Ishikawa (cell line): ENCODE results near the gene KIAA0513.

Experiments used
- CEBPB ChIP-seq: IDR thresholded peaks from 2 replicates; pipeline ENCODE4 v1.6.1; 2012
- CREB1 ChIP-seq: IDR thresholded peaks from 2 replicates; pipeline ENCODE4 v1.6.1; 2012; ENCODE audit warnings: low read depth
- EGR1 ChIP-seq: IDR thresholded peaks from 2 replicates; pipeline ENCODE4 v1.6.1; 2012
- EP300 ChIP-seq: IDR thresholded peaks from 2 replicates; pipeline ENCODE4 v1.6.1; 2012; ENCODE audit warnings: borderline replicate concordance
- FOXM1 ChIP-seq: IDR thresholded peaks from 2 replicates; pipeline ENCODE4 v1.6.1; 2012; ENCODE audit warnings: low read depth, borderline replicate concordance
- NFIC ChIP-seq: IDR thresholded peaks from 2 replicates; pipeline ENCODE4 v1.6.1; 2012
- RAD21 ChIP-seq: IDR thresholded peaks from 2 replicates; pipeline ENCODE4 v1.6.1; 2012; ENCODE audit warnings: low read depth
- REST ChIP-seq: IDR thresholded peaks from 2 replicates; pipeline ENCODE4 v1.6.1; 2012; ENCODE audit warnings: low read depth, mild to moderate bottlenecking
- TAF1 ChIP-seq: IDR thresholded peaks from 2 replicates; pipeline ENCODE4 v1.6.1; 2012; ENCODE audit warnings: low read depth, mild to moderate bottlenecking
- TCF12 ChIP-seq: IDR thresholded peaks from 2 replicates; pipeline ENCODE4 v1.6.1; 2012; ENCODE audit warnings: low read depth
- TEAD4 ChIP-seq: IDR thresholded peaks from 2 replicates; pipeline ENCODE4 v1.6.1; 2012
- YY1 ChIP-seq: IDR thresholded peaks from 2 replicates; pipeline ENCODE4 v1.6.1; 2012; ENCODE audit warnings: low read depth
- ZBTB7A ChIP-seq: IDR thresholded peaks from 2 replicates; pipeline ENCODE4 v1.6.1; 2012; ENCODE audit warnings: low read depth
- TF ChIP-seq, protein P1 (sequence below): IDR thresholded peaks from 2 replicates; pipeline ENCODE4 v1.6.1; 2012
- TF ChIP-seq, protein P2 (sequence below): IDR thresholded peaks from 2 replicates; pipeline ENCODE4 v1.6.1; 2012

Gene KIAA0513

GRCh38 chr16:85004587-85005205, 22.9 kb upstream of the KIAA0513 start:
- TF ChIP-seq, protein P1, sequence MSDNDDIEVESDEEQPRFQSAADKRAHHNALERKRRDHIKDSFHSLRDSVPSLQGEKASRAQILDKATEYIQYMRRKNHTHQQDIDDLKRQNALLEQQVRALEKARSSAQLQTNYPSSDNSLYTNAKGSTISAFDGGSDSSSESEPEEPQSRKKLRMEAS: no peak
- TF ChIP-seq CEBPB (no peak), NFIC (no peak), TEAD4 (no peak), CREB1 (no peak), ZBTB7A (no peak)

DNA sequence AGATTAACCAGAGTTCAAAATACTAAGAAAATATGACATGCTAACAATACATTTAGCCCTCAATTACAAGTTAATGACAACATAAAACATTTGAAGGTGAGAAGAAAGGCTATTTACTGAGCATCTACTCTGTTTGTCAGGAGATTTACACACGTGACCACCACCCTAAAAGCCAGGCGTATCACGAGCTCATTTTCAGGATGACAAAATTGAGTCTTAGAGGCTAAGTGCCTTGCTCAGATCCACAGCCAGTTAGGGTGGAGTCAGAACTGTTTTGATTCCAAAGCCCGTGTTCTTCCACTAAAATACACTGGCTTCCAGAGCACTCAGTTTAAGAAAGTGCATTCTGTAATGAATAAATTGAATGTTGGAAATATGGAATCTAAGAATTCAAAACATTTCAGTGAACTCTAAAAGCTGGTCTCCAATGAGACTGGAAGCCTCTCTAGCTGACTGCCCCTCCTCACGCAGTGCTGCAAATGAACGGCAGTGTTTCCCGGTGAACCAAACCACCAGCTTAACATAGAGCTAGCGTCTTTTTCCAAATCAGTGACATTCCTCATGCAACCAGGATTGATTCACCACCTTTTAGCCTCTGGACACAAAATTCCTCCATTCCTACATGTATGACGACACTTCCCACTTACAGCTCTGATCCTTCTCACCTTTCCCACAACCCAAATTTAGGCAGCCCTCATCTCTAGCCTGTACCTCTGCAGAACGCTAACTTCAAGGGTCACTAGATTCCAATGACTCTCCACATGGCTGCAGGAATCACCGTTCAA, 22.1 kb upstream of the KIAA0513 start:
- TF ChIP-seq REST: no peak
- no peak for TF ChIP-seq TAF1
- TF ChIP-seq, protein P1: no peak
- no peak for TF ChIP-seq TEAD4
- no peak for TF ChIP-seq ZBTB7A
- TF ChIP-seq EP300: no peak
- TF ChIP-seq CEBPB: no peak
- no peak for TF ChIP-seq YY1
- TF ChIP-seq FOXM1: no peak

- TF ChIP-seq CEBPB: peak; percentile 18; the same call in 1 of the 2 replicates
- no peak for TF ChIP-seq FOXM1
These were observed 21.0 kb upstream of the KIAA0513 start for GRCh38 chr16:85006639-85007038.

DNA sequence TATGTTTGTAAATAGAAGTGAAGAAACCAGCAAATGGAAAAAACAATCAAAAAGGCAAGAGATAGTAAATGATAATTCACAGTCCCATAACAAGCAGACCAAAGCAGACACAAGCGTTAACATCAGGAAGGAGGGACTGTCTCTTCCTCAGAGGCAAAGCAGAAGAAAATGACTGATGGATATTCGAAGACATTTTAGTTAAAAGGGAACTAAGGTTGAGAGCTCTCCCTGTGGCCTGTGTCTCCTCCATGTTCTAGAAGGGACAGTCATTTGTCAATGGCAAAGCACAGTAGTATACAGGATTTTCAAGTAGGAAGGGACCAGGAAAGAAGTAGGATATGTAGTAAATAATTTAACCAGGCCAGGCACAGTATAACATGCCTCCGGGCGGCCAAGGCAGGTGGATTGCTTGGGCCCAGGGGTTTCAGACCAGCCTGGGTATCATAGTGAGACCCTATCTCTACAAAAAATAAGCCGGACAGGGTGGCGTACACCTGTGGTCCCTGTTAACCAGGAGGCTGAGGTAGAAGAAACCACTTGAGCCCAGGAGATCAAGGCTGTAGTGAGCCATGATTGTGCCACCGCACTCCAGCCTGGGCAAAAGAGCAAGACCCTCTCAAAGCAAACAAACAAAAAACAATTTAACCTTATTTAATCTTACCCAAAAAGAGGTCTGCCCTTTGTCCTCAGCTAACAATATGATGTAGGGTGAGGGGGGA, 19.9 kb upstream of the KIAA0513 start:
- TF ChIP-seq EP300 (no peak), CEBPB (no peak), NFIC (no peak), TEAD4 (no peak), CREB1 (no peak), RAD21 (no peak), FOXM1 (no peak), ZBTB7A (no peak), TAF1 (no peak), YY1 (no peak), EGR1 (no peak), TCF12 (no peak), REST (no peak)
- TF ChIP-seq, protein P1: no peak
- TF ChIP-seq, protein P2, sequence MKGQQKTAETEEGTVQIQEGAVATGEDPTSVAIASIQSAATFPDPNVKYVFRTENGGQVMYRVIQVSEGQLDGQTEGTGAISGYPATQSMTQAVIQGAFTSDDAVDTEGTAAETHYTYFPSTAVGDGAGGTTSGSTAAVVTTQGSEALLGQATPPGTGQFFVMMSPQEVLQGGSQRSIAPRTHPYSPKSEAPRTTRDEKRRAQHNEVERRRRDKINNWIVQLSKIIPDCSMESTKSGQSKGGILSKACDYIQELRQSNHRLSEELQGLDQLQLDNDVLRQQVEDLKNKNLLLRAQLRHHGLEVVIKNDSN: no peak

GRCh38 chr16:85008271-85008670, 19.3 kb upstream of the KIAA0513 start:
- no peak for TF ChIP-seq FOXM1
- TF ChIP-seq, protein P2: no peak
- TF ChIP-seq TEAD4: no peak
- no peak for TF ChIP-seq CREB1
- no peak for TF ChIP-seq ZBTB7A
- TF ChIP-seq NFIC: no peak
- TF ChIP-seq CEBPB: no peak
- no peak for TF ChIP-seq TCF12
- no peak for TF ChIP-seq REST
- TF ChIP-seq, protein P1: no peak
- no peak for TF ChIP-seq RAD21
- TF ChIP-seq EP300: no peak
- no peak for TF ChIP-seq YY1
- no peak for TF ChIP-seq TAF1
- no peak for TF ChIP-seq EGR1
